OCI-LY1 (cell line): Measurements from ENCODE around the gene NECAB2.

Source experiments
- EZH2 ChIP-seq: fragments of 200-600 bp; sonication (generic), shearing (Covaris generic); IDR thresholded peaks from 2 replicates; pipeline ENCODE4 v1.8.0; 2017; ENCODE audit warnings: borderline replicate concordance, mixed run types, mild to moderate bottlenecking, antibody characterized with exemption, low read length, moderate library complexity, mixed read lengths
- TF ChIP-seq, protein P1 (sequence below): fragments of 200-600 bp; sonication (generic), shearing (Covaris generic); IDR thresholded peaks from 2 replicates; pipeline ENCODE4 v1.5.1; 2017; ENCODE audit warnings: mild to moderate bottlenecking, antibody characterized with exemption, low read length, moderate library complexity, mixed read lengths

- TF ChIP-seq, protein P1, sequence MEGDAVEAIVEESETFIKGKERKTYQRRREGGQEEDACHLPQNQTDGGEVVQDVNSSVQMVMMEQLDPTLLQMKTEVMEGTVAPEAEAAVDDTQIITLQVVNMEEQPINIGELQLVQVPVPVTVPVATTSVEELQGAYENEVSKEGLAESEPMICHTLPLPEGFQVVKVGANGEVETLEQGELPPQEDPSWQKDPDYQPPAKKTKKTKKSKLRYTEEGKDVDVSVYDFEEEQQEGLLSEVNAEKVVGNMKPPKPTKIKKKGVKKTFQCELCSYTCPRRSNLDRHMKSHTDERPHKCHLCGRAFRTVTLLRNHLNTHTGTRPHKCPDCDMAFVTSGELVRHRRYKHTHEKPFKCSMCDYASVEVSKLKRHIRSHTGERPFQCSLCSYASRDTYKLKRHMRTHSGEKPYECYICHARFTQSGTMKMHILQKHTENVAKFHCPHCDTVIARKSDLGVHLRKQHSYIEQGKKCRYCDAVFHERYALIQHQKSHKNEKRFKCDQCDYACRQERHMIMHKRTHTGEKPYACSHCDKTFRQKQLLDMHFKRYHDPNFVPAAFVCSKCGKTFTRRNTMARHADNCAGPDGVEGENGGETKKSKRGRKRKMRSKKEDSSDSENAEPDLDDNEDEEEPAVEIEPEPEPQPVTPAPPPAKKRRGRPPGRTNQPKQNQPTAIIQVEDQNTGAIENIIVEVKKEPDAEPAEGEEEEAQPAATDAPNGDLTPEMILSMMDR = no peak
- TF ChIP-seq EZH2 = no peak
Measured at GRCh38 chr16:83920894-83921491, 47.1 kb upstream of the NECAB2 start.
